SU-DHL-6 (cell line): ENCODE results near the gene ARSB.

Source experiments
- EZH2phosphoT487 ChIP-seq: fragments of 200-600 bp; sonication (generic), shearing (Covaris generic); conservative IDR thresholded peaks from 2 replicates; pipeline ENCODE4 v1.6.1; 2018; ENCODE audit warnings: mild to moderate bottlenecking, antibody characterized with exemption, low read length, moderate library complexity, mixed read lengths
- TF ChIP-seq, protein P1 (sequence below): fragments of 200-600 bp; sonication (generic); IDR thresholded peaks from one replicate; pipeline ENCODE4 v1.5.1; 2017; ENCODE audit warnings: antibody characterized with exemption, mild to moderate bottlenecking, low read length, moderate library complexity; ENCODE audit not compliant: insufficient read depth, poor library complexity, severe bottlenecking

- TF ChIP-seq, protein P1, sequence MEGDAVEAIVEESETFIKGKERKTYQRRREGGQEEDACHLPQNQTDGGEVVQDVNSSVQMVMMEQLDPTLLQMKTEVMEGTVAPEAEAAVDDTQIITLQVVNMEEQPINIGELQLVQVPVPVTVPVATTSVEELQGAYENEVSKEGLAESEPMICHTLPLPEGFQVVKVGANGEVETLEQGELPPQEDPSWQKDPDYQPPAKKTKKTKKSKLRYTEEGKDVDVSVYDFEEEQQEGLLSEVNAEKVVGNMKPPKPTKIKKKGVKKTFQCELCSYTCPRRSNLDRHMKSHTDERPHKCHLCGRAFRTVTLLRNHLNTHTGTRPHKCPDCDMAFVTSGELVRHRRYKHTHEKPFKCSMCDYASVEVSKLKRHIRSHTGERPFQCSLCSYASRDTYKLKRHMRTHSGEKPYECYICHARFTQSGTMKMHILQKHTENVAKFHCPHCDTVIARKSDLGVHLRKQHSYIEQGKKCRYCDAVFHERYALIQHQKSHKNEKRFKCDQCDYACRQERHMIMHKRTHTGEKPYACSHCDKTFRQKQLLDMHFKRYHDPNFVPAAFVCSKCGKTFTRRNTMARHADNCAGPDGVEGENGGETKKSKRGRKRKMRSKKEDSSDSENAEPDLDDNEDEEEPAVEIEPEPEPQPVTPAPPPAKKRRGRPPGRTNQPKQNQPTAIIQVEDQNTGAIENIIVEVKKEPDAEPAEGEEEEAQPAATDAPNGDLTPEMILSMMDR: no peak
- TF ChIP-seq EZH2phosphoT487: no peak
Observed at GRCh38 chr5:78837836-78838235, 147.3 kb downstream of the ARSB start.
